ENCODE measurements around the gene JPT2. TPM values are rescaled to one million over a fixed set of nuclear protein-coding genes. Genes with fewer than 3 reads are reported as not detected.

The JPT2 gene
- total RNA-seq, 1 donor from 2014 or later: 72.9 TPM

- H3K27ac Mint-ChIP-seq (ENCODE audit: unreplicated experiment): no peak overlapping the region
- H3K36me3 Mint-ChIP-seq (ENCODE audit: unreplicated experiment): peaks cover 12% of the 10 kb centered on the region
- peaks cover 13% of the 10 kb centered on the region for H3K27me3 Mint-ChIP-seq (ENCODE audit: unreplicated experiment)
- no peaks in the 10 kb centered on the region for H3K4me1 Mint-ChIP-seq (ENCODE audit: low read depth, unreplicated experiment)
- H3K9me3 Mint-ChIP-seq (ENCODE audit: unreplicated experiment): peaks cover 5% of the 10 kb centered on the region
- no peak overlapping the region for H3K4me3 Mint-ChIP-seq (ENCODE audit: unreplicated experiment)
- no peak for DNase-seq
- TF ChIP-seq CTCF (IDR thresholded peaks at IDR 0.05; ENCODE audit: partially characterized antibody, unreplicated experiment): no peak
Measured at GRCh38 chr16:1650131-1650530, 27.9 kb upstream of the JPT2 start.

- TF ChIP-seq CTCF (IDR thresholded peaks at IDR 0.05; ENCODE audit: partially characterized antibody, unreplicated experiment): no peak
- Mint-ChIP-seq H3K27ac (ENCODE audit: unreplicated experiment) (peak overlapping the region; percentile 14), H3K36me3 (ENCODE audit: unreplicated experiment) (peaks cover 12% of the 10 kb centered on the region), H3K9me3 (ENCODE audit: unreplicated experiment) (peaks cover 5% of the 10 kb centered on the region), H3K27me3 (ENCODE audit: unreplicated experiment) (peaks cover 11% of the 10 kb centered on the region), H3K4me3 (ENCODE audit: unreplicated experiment) (peak overlapping the region; percentile 18), H3K4me1 (ENCODE audit: low read depth, unreplicated experiment) (no peaks in the 10 kb centered on the region)
- no peak for DNase-seq
Measured at GRCh38 chr16:1651094-1651973, 26.7 kb upstream of the JPT2 start.

- H3K36me3 Mint-ChIP-seq (ENCODE audit: unreplicated experiment): peaks cover 12% of the 10 kb centered on the region
Measured at GRCh38 chr16:1651974-1652312, 26.1 kb upstream of the JPT2 start.

GRCh38 chr16:1653023-1653422 is 25.1 kb upstream of the JPT2 start:
- no peak for DNase-seq
- H3K4me3 Mint-ChIP-seq (ENCODE audit: unreplicated experiment): no peak overlapping the region
- H3K36me3 Mint-ChIP-seq (ENCODE audit: unreplicated experiment): peaks cover 12% of the 10 kb centered on the region
- no peak overlapping the region for H3K27ac Mint-ChIP-seq (ENCODE audit: unreplicated experiment)
- H3K27me3 Mint-ChIP-seq (ENCODE audit: unreplicated experiment): peaks cover 15% of the 10 kb centered on the region
- no peak for TF ChIP-seq CTCF (IDR thresholded peaks at IDR 0.05; ENCODE audit: partially characterized antibody, unreplicated experiment)
- peaks cover 2% of the 10 kb centered on the region for H3K4me1 Mint-ChIP-seq (ENCODE audit: low read depth, unreplicated experiment)
- H3K9me3 Mint-ChIP-seq (ENCODE audit: unreplicated experiment): peaks cover 6% of the 10 kb centered on the region

More at GRCh38 chr16:1651974-1652312, 26.1 kb upstream of the JPT2 start:
- H3K4me1 Mint-ChIP-seq (ENCODE audit: low read depth, unreplicated experiment): no peaks in the 10 kb centered on the region
- peaks cover 5% of the 10 kb centered on the region for H3K9me3 Mint-ChIP-seq (ENCODE audit: unreplicated experiment)
- H3K27ac Mint-ChIP-seq (ENCODE audit: unreplicated experiment): no peak overlapping the region
- TF ChIP-seq CTCF (IDR thresholded peaks at IDR 0.05; ENCODE audit: partially characterized antibody, unreplicated experiment): no peak
- peaks cover 11% of the 10 kb centered on the region for H3K27me3 Mint-ChIP-seq (ENCODE audit: unreplicated experiment)
- peak overlapping the region; percentile 18 for H3K4me3 Mint-ChIP-seq (ENCODE audit: unreplicated experiment)
- DNase-seq: no peak

Data from glutamatergic neuron (in vitro differentiated cells).